Measurements from ENCODE around the gene CPLX4. TPM values are rescaled to one million over a fixed set of nuclear protein-coding genes. Genes with fewer than 3 reads are reported as not detected.

The CPLX4 gene
- total and polyA plus RNA-seq, 9 donors, result not detected

DNA sequence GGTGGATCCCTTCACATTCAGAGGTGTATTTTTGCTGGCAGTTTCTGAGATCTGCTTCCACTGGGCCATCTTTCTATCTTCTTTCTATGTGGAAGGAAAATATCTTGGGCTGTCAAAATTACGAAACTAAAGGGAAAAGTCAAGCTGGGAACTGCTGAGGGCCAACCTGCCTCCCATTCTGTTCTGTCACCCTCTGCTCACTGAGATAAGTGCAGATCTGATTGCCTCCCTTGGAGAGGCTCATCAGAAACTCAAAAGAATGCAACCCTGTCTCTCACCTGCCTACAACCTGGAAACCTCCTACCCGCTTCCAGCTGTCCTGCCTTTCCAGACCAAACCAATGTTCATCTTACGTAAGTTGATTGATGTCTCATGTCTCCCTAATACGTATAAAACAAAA, 71.7 kb downstream of the CPLX4 start:
- Histone ChIP-seq H3K4me3 (no peak overlapping the region), H3K4me1 (ENCODE audit: insufficient read depth) (no peaks in the 10 kb centered on the region), H3K27ac (no peak overlapping the region), H3K9me3 (no peaks in the 10 kb centered on the region), H3K36me3 (no peaks in the 10 kb centered on the region), H3K27me3 (no peaks in the 10 kb centered on the region)
- TF ChIP-seq POLR2A (IDR thresholded peaks at IDR 0.05), result no peak
- DNase-seq, result no peak
- intact Hi-C loops (cut with DNase I), result no loop called here
- WGBS, 3 donors, result 39 to 48% (median 48%) methylated on average over 4 of the region's 4 CpGs

Other genes with a start within 250 kb of the CPLX4 start
- gene SEC11C, start 178.8 kb downstream of the CPLX4 start, total RNA-seq, result 10 to 100 TPM; 14.4 to 43.9 (median 32.2) TPM
- gene SEC11C, start 178.8 kb downstream of the CPLX4 start, polyA plus RNA-seq, result 10 to 100 TPM; 30.1 to 68.4 TPM
- 1 to 10 TPM in 1 of 7 donors, not detected in 6; 1.1 TPM for gene GRP, start 98.5 kb downstream of the CPLX4 start, total RNA-seq
- not detected for gene GRP, start 98.5 kb downstream of the CPLX4 start, polyA plus RNA-seq
- gene RAX, start 45.2 kb downstream of the CPLX4 start, total RNA-seq, result not detected
- gene RAX, start 45.2 kb downstream of the CPLX4 start, polyA plus RNA-seq, result not detected
- gene LMAN1, start 40.6 kb upstream of the CPLX4 start, total RNA-seq, result 10 to 100 TPM; 63.4 to 97.8 (median 75.4) TPM
- 10 to 100 TPM; 26.8 to 51.2 TPM for gene LMAN1, start 40.6 kb upstream of the CPLX4 start, polyA plus RNA-seq

All from ovary (tissue), 9 donors.